ENCODE measurements around the gene WNT1. TPM values are rescaled to one million over a fixed set of nuclear protein-coding genes. Genes with fewer than 3 reads are reported as not detected.

The WNT1 gene
- total and polyA plus RNA-seq, 9 of the 15 experiments (the other 6 are each of a cell fraction or from before 2014, with no cell fraction given) = not detected

DNA sequence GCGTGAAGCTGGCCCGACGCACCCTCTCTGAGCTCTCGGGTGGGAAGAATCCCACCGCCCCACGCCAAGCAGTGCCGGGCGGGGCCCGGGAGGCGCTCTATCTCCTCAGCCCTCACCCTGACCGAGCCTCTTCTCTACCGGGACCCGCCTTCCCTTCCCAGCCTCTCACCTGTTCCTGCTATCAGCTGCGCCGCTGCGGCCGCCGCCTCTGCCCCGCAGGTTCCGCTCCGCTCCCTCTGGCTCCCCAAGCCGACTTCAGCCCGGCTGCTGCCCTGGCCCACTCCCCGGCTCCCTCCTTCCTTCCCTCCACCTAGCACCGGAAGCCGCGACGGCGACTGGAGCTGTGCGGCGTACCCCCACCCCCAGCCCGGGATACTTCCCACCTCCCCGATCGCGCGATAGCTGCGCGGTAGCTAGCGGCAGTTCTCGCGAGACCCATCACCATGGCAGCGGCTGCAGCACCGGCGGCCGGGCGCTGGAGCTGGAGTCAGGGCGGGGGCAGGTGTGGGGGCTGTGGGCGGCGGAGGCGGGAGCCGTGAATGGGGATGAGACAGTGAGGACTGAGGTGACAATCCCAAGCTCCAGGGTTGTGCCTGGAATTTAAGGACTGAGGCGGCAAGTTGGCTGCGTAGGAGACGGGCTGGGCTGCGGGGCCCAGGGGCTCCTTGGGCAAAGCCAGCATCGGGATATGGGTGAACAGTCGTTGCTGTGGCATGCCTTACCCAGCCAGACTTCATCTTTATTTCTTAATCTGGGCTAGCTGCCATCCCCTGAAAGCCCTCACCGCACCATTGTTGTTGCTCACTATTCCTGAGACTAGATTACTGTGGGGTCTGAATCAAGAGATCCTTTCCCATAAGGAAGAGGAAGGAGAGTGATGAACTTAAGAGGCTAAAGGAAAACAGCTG is 20.7 kb upstream of the WNT1 start, which contains the start of gene ARF3 (continued):
- TF ChIP-seq, protein P1, sequence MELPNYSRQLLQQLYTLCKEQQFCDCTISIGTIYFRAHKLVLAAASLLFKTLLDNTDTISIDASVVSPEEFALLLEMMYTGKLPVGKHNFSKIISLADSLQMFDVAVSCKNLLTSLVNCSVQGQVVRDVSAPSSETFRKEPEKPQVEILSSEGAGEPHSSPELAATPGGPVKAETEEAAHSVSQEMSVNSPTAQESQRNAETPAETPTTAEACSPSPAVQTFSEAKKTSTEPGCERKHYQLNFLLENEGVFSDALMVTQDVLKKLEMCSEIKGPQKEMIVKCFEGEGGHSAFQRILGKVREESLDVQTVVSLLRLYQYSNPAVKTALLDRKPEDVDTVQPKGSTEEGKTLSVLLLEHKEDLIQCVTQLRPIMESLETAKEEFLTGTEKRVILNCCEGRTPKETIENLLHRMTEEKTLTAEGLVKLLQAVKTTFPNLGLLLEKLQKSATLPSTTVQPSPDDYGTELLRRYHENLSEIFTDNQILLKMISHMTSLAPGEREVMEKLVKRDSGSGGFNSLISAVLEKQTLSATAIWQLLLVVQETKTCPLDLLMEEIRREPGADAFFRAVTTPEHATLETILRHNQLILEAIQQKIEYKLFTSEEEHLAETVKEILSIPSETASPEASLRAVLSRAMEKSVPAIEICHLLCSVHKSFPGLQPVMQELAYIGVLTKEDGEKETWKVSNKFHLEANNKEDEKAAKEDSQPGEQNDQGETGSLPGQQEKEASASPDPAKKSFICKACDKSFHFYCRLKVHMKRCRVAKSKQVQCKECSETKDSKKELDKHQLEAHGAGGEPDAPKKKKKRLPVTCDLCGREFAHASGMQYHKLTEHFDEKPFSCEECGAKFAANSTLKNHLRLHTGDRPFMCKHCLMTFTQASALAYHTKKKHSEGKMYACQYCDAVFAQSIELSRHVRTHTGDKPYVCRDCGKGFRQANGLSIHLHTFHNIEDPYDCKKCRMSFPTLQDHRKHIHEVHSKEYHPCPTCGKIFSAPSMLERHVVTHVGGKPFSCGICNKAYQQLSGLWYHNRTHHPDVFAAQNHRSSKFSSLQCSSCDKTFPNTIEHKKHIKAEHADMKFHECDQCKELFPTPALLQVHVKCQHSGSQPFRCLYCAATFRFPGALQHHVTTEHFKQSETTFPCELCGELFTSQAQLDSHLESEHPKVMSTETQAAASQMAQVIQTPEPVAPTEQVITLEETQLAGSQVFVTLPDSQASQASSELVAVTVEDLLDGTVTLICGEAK (IDR thresholded peaks at IDR 0.05) = peak; percentile 78
- TF ChIP-seq, protein P1 (CRISPR knock-in tag; IDR thresholded peaks at IDR 0.05) = no peak
- TF ChIP-seq POLR2B (IDR thresholded peaks at IDR 0.05; ENCODE audit: low read depth, partially characterized antibody) = peak; percentile 80
- TF ChIP-seq HCFC1 (IDR thresholded peaks at IDR 0.05; ENCODE audit: low read depth, low read length) = no peak
- TF ChIP-seq LARP7 (IDR thresholded peaks at IDR 0.05) = no peak
- no peak for TF ChIP-seq RHOXF2B (CRISPR knock-in tag; conservative IDR thresholded peaks at IDR 0.05)
- TF ChIP-seq, protein P2, sequence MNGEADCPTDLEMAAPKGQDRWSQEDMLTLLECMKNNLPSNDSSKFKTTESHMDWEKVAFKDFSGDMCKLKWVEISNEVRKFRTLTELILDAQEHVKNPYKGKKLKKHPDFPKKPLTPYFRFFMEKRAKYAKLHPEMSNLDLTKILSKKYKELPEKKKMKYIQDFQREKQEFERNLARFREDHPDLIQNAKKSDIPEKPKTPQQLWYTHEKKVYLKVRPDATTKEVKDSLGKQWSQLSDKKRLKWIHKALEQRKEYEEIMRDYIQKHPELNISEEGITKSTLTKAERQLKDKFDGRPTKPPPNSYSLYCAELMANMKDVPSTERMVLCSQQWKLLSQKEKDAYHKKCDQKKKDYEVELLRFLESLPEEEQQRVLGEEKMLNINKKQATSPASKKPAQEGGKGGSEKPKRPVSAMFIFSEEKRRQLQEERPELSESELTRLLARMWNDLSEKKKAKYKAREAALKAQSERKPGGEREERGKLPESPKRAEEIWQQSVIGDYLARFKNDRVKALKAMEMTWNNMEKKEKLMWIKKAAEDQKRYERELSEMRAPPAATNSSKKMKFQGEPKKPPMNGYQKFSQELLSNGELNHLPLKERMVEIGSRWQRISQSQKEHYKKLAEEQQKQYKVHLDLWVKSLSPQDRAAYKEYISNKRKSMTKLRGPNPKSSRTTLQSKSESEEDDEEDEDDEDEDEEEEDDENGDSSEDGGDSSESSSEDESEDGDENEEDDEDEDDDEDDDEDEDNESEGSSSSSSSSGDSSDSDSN (IDR thresholded peaks at IDR 0.05; ENCODE audit: borderline replicate concordance in 1 of 2, low read depth in 2 of 2, low read length in 2 of 2) = peak in 1 of 2 experiments; percentile 27; a peak in 1 of 4 replicates
- TF ChIP-seq ZBED1 (IDR thresholded peaks at IDR 0.05) = peak; percentile 66; the same call in 1 of the 2 replicates
- TF ChIP-seq, protein P3, sequence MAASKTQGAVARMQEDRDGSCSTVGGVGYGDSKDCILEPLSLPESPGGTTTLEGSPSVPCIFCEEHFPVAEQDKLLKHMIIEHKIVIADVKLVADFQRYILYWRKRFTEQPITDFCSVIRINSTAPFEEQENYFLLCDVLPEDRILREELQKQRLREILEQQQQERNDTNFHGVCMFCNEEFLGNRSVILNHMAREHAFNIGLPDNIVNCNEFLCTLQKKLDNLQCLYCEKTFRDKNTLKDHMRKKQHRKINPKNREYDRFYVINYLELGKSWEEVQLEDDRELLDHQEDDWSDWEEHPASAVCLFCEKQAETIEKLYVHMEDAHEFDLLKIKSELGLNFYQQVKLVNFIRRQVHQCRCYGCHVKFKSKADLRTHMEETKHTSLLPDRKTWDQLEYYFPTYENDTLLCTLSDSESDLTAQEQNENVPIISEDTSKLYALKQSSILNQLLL (CRISPR knock-in tag; IDR thresholded peaks at IDR 0.05; ENCODE audit: borderline replicate concordance) = no peak
- peak in 1 of 2 experiments; percentile 20; a peak in 2 of 4 replicates for TF ChIP-seq MNT (conservative IDR thresholded peaks at IDR 0.05)

All from K562 (cell line).